Neural cell (in vitro differentiated cells): ENCODE measurements around the gene IL17REL. TPM values are rescaled to one million over a fixed set of nuclear protein-coding genes. Genes with fewer than 3 reads are reported as not detected.

ENCODE experiments used
- H2AFZ ChIP-seq: fragments of 200-600, 300-800 bp; sonication (generic), shearing (Covaris generic); 2 replicates; pipeline ENCODE4 v1.6.0; 2014; ENCODE audit warnings: low read depth, mild to moderate bottlenecking, antibody characterized with exemption, low read length, moderate library complexity
- H3F3A ChIP-seq: fragments of 200-600 bp; shearing (Covaris generic); 2 replicates; pipeline ENCODE4 v1.6.1; 2016; ENCODE audit warnings: mild to moderate bottlenecking, moderate library complexity, mixed read lengths, antibody characterized with exemption, low read length; ENCODE audit not compliant: insufficient read depth, poor library complexity, severe bottlenecking
- H3K27ac ChIP-seq: fragments of 200-600, 300-800 bp; sonication (generic), shearing (Covaris generic); 2 replicates; pipeline ENCODE4 v1.5.1; 2014; ENCODE audit warnings: mild to moderate bottlenecking, low read length, moderate library complexity
- H3K27me3 ChIP-seq: fragments of 300-800, 200-600 bp; sonication (generic), shearing (Covaris generic); 2 replicates; pipeline ENCODE4 v1.6.0; 2014; ENCODE audit warnings: mild to moderate bottlenecking, low read depth, low read length, moderate library complexity; ENCODE audit not compliant: insufficient read depth
- H3K36me3 ChIP-seq: fragments of 300-800, 200-600 bp; sonication (generic), shearing (Covaris generic); 2 replicates; pipeline ENCODE4 v1.5.1; 2014; ENCODE audit warnings: mild to moderate bottlenecking, antibody characterized with exemption, low read length, moderate library complexity; ENCODE audit not compliant: insufficient read depth
- H3K4me2 ChIP-seq: fragments of 300-800, 200-600 bp; sonication (generic), shearing (Covaris generic); 2 replicates; pipeline ENCODE4 v1.6.0; 2014; ENCODE audit warnings: mild to moderate bottlenecking, low read length
- H3K4me3 ChIP-seq: fragments of 300-800, 200-600 bp; sonication (generic), shearing (Covaris generic); 2 replicates; pipeline ENCODE4 v1.5.1; 2014; ENCODE audit warnings: mild to moderate bottlenecking, low read length, moderate library complexity
- H3K79me2 ChIP-seq: fragments of 200-600 bp; shearing (Covaris generic); replicated peaks from 2 replicates; pipeline ENCODE4 v1.6.0; 2014; ENCODE audit warnings: mild to moderate bottlenecking, low read length, moderate library complexity; ENCODE audit not compliant: insufficient read depth
- H3K9ac ChIP-seq: fragments of 300-800, 200-600 bp; sonication (generic), shearing (Covaris generic); 2 replicates; pipeline ENCODE4 v1.6.1; 2016; ENCODE audit warnings: mild to moderate bottlenecking, low read length, mixed read lengths
- H3K9me2 ChIP-seq: fragments of 200-600 bp; shearing (Covaris generic); 2 replicates; pipeline ENCODE4 v1.6.1; 2016; ENCODE audit warnings: mild to moderate bottlenecking, low read length, mixed read lengths; ENCODE audit not compliant: insufficient read depth
- H3K9me3 ChIP-seq: fragments of 200-600, 300-800 bp; sonication (generic), shearing (Covaris generic); 2 replicates; pipeline ENCODE4 v1.6.1; 2016; ENCODE audit warnings: mild to moderate bottlenecking, mixed run types, low read length, moderate library complexity, mixed read lengths
- H4K20me1 ChIP-seq: fragments of 200-600 bp; shearing (Covaris generic); 2 replicates; pipeline ENCODE4 v1.6.1; 2016; ENCODE audit warnings: mild to moderate bottlenecking, mixed run types; ENCODE audit not compliant: insufficient read depth
- EP300 ChIP-seq: fragments of 450-650 bp; conservative IDR thresholded peaks from 2 replicates; pipeline ENCODE4 v1.6.1; 2014; ENCODE audit warnings: antibody characterized with exemption, mild to moderate bottlenecking, moderate library complexity; ENCODE audit not compliant: poor library complexity, severe bottlenecking
- EZH2 ChIP-seq: fragments of 200-600, 300-800 bp; shearing (Covaris generic), sonication (generic); IDR thresholded peaks from 2 replicates; pipeline ENCODE4 v1.6.1; 2014; ENCODE audit warnings: antibody characterized with exemption, low read length, borderline replicate concordance, mild to moderate bottlenecking; ENCODE audit not compliant: insufficient read depth, poor library complexity, severe bottlenecking
- MXI1 ChIP-seq: fragments of 450-650 bp; conservative IDR thresholded peaks from 2 replicates; pipeline ENCODE4 v1.6.1; 2014; ENCODE audit warnings: antibody characterized with exemption, mild to moderate bottlenecking; ENCODE audit not compliant: poor library complexity, severe bottlenecking
- POLR2AphosphoS5 ChIP-seq: IDR thresholded peaks from 2 replicates; pipeline ENCODE4 v1.6.1; 2012
- RAD21 ChIP-seq: fragments of 450-650 bp; conservative IDR thresholded peaks from 2 replicates; pipeline ENCODE4 v1.6.1; 2014; ENCODE audit warnings: antibody characterized with exemption, mild to moderate bottlenecking, moderate library complexity
- SMC3 ChIP-seq: fragments of 450-650 bp; conservative IDR thresholded peaks from 2 replicates; pipeline ENCODE4 v1.6.1; 2014; ENCODE audit warnings: antibody characterized with exemption, mild to moderate bottlenecking, moderate library complexity; ENCODE audit not compliant: poor library complexity
- TAF1 ChIP-seq: IDR thresholded peaks from 2 replicates; pipeline ENCODE4 v1.6.1; 2012; ENCODE audit warnings: low read depth
- polyA plus RNA-seq: library from polyadenylated mRNA; depleted of rRNA; stranded (reverse); fragments of >200 nt; gene quantifications from 2 replicates; pipeline ENCODE4 v1.2.3, GENCODE V29; 2014
- TF ChIP-seq, protein P1 (sequence below): IDR thresholded peaks from 2 replicates; pipeline ENCODE4 v1.6.1; 2012; ENCODE audit warnings: borderline replicate concordance
- TF ChIP-seq, protein P2 (sequence below): fragments of 450-650 bp; IDR thresholded peaks from 2 replicates; pipeline ENCODE4 v1.5.1; 2014; ENCODE audit warnings: antibody characterized with exemption, mild to moderate bottlenecking, moderate library complexity; ENCODE audit not compliant: poor library complexity, severe bottlenecking

The IL17REL gene
- polyA plus RNA-seq, 1 donor from 2014 or later = not detected

DNA sequence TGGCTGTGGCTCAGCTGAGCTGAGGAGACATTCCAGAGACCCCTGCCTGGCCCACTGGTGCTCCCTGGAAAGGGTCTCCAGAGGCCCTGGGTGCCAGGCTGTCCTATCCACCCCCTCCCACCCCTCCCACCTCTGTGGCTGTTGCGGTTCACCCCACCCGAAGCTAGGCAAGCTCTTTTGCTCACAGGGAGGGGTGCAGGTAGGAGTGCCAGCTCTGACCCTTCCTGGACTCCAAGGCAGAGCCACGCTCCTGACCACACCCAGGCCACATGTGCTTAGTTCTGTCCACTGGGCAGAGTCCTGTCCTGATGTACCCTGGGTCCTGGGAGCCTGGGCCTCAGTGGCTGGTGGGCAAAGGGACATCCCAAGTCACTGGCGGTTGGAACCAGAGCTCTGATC, 16.4 kb downstream of the IL17REL start:
- Histone ChIP-seq H3K36me3 (no peaks in the 10 kb centered on the region), H3F3A (no peaks in the 10 kb centered on the region), H3K27me3 (peaks cover 9% of the 10 kb centered on the region), H3K9me3 (no peaks in the 10 kb centered on the region), H3K79me2 (no peaks in the 10 kb centered on the region), H2AFZ (no peak overlapping the region), H3K4me2 (no peak overlapping the region), H3K9ac (no peak overlapping the region), H3K27ac (no peak overlapping the region), H3K9me2 (no peaks in the 10 kb centered on the region), H4K20me1 (no peaks in the 10 kb centered on the region), H3K4me3 (no peak overlapping the region)
- no peak for TF ChIP-seq SMC3

DNA sequence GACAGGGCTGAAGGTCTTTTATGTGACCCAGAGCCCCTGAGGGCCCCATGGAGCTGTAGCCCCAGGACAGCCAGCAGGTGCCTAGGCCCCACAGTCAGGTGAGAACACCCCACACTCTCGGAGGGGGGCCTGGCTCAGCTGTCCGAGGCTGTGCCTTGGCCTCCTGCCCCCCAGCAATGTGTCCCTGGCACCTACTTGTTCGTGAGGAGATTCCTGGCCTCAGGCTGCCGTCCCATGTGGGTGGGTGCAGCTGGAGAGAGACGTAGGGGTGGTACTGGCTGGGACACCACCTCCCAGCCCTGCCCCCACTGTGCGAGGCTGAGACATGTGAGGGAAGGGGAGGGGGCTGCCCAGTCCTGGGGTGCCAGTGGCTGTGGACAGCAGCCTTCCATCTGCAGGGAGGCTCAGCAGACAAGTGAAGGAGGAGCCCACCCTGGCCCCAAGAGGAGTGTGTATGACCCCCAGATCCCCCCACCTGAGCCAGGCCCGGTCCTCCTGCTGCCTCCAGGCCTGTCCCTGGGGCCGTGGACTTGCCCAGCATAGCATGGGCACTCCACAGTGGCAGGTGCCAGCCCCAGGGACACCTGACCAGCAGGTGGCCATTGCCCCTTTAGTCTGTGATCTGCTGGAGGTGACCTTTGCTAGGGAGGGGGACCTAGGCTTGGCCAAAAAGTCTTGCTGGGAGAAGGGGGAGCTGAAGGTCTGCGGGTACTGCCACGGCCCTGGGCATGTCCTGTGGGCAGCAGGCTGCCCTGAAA, 17.0 kb downstream of the IL17REL start:
- H3K27ac ChIP-seq = no peak overlapping the region
- no peak overlapping the region for H3K4me2 ChIP-seq
- H3K4me3 ChIP-seq = no peak overlapping the region
- H3K79me2 ChIP-seq = no peaks in the 10 kb centered on the region
- H3K27me3 ChIP-seq = peaks cover 9% of the 10 kb centered on the region
- no peaks in the 10 kb centered on the region for H3F3A ChIP-seq
- H3K36me3 ChIP-seq = no peaks in the 10 kb centered on the region
- H4K20me1 ChIP-seq = no peaks in the 10 kb centered on the region
- no peaks in the 10 kb centered on the region for H3K9me3 ChIP-seq
- H2AFZ ChIP-seq = no peak overlapping the region
- no peaks in the 10 kb centered on the region for H3K9me2 ChIP-seq
- TF ChIP-seq SMC3 = no peak
- no peak for TF ChIP-seq EP300
- no peak for TF ChIP-seq EZH2
- TF ChIP-seq, protein P1, sequence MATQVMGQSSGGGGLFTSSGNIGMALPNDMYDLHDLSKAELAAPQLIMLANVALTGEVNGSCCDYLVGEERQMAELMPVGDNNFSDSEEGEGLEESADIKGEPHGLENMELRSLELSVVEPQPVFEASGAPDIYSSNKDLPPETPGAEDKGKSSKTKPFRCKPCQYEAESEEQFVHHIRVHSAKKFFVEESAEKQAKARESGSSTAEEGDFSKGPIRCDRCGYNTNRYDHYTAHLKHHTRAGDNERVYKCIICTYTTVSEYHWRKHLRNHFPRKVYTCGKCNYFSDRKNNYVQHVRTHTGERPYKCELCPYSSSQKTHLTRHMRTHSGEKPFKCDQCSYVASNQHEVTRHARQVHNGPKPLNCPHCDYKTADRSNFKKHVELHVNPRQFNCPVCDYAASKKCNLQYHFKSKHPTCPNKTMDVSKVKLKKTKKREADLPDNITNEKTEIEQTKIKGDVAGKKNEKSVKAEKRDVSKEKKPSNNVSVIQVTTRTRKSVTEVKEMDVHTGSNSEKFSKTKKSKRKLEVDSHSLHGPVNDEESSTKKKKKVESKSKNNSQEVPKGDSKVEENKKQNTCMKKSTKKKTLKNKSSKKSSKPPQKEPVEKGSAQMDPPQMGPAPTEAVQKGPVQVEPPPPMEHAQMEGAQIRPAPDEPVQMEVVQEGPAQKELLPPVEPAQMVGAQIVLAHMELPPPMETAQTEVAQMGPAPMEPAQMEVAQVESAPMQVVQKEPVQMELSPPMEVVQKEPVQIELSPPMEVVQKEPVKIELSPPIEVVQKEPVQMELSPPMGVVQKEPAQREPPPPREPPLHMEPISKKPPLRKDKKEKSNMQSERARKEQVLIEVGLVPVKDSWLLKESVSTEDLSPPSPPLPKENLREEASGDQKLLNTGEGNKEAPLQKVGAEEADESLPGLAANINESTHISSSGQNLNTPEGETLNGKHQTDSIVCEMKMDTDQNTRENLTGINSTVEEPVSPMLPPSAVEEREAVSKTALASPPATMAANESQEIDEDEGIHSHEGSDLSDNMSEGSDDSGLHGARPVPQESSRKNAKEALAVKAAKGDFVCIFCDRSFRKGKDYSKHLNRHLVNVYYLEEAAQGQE = no peak
- TF ChIP-seq, protein P2, sequence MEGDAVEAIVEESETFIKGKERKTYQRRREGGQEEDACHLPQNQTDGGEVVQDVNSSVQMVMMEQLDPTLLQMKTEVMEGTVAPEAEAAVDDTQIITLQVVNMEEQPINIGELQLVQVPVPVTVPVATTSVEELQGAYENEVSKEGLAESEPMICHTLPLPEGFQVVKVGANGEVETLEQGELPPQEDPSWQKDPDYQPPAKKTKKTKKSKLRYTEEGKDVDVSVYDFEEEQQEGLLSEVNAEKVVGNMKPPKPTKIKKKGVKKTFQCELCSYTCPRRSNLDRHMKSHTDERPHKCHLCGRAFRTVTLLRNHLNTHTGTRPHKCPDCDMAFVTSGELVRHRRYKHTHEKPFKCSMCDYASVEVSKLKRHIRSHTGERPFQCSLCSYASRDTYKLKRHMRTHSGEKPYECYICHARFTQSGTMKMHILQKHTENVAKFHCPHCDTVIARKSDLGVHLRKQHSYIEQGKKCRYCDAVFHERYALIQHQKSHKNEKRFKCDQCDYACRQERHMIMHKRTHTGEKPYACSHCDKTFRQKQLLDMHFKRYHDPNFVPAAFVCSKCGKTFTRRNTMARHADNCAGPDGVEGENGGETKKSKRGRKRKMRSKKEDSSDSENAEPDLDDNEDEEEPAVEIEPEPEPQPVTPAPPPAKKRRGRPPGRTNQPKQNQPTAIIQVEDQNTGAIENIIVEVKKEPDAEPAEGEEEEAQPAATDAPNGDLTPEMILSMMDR = no peak
- no peak for TF ChIP-seq MXI1
- TF ChIP-seq POLR2AphosphoS5 = no peak
- no peak overlapping the region for H3K9ac ChIP-seq

DNA sequence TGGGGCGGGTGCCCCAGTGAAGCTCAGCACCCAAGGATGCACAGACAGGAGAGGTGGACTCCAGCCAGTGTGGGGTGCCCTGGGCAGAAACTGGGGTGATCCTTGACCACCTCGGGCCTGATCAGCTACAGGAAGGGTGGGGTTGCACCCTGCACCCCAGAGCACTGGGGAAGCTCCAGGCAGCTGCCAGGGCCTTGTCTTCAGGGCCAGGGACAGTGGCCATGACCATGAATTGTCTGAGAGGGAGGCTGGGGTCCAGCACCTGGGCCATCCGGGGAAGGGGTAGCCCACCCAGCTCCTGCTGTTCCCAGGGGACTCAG, 17.6 kb downstream of the IL17REL start:
- Histone ChIP-seq H3K27ac (no peak overlapping the region), H3K4me3 (no peak overlapping the region), H3K27me3 (peaks cover 3% of the 10 kb centered on the region), H3K9ac (no peak overlapping the region), H3K79me2 (no peaks in the 10 kb centered on the region), H3K36me3 (no peaks in the 10 kb centered on the region), H3K9me3 (no peaks in the 10 kb centered on the region), H4K20me1 (no peaks in the 10 kb centered on the region), H3K9me2 (no peaks in the 10 kb centered on the region), H3F3A (no peaks in the 10 kb centered on the region), H3K4me2 (no peak overlapping the region), H2AFZ (no peak overlapping the region)
- TF ChIP-seq, protein P2 = no peak
- TF ChIP-seq EZH2 (no peak), TAF1 (no peak), POLR2AphosphoS5 (no peak), RAD21 (no peak), SMC3 (no peak), MXI1 (no peak), EP300 (no peak)
- TF ChIP-seq, protein P1 = no peak
